HCEC 1CT (cell line): ENCODE results near the gene SLC16A4.
"Not testable (repeated sequence)": the region's sequence is repeated elsewhere in the genome, so short reads cannot be mapped to it uniquely, and the experiment has no call there.

Source experiments
- DNase-seq: peaks from one replicate; pipeline ENCODE4 v3.0.0-alpha.2; 2017

The SLC16A4 gene

DNA sequence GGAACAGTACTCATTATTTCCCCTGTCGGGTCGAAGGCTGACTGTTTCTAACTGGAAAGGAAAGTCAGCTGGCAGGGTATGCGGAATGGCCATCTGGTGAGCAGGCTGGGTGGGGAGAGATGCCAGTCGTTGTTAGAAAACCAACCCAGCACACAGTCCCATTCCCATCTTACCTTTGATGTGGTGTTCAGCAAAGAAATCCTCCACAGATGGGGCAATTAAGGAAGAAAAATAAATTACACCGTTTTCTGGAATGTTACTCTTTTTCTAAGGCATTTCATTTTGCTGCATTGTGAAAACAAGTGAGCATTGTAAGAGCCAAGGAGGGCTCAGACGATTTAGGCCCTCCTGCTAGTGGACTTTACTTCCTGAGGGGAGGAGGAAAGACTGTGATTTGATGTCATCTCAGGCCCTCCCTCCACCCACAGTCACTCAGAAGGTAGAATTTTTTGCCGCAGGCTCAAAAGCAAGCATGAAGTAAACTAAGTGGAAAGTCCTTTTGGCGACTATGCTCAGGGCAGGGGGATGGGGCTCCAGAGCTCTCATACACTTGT, at the start of gene SLC16A4:
Gene SLC16A4 (minus strand): TSS at position 335 of the 554 bp plus-strand sequence. CDS start 1,703 bp downstream, outside the sequence.
- DNase-seq: peak; percentile 46

GRCh38 chr1:110439873-110440272, 49.0 kb upstream of the SLC16A4 start:
- DNase-seq: not testable (repeated sequence)

- no peak for DNase-seq
Measured at GRCh38 chr1:110438893-110439292, 48.1 kb upstream of the SLC16A4 start.

DNA sequence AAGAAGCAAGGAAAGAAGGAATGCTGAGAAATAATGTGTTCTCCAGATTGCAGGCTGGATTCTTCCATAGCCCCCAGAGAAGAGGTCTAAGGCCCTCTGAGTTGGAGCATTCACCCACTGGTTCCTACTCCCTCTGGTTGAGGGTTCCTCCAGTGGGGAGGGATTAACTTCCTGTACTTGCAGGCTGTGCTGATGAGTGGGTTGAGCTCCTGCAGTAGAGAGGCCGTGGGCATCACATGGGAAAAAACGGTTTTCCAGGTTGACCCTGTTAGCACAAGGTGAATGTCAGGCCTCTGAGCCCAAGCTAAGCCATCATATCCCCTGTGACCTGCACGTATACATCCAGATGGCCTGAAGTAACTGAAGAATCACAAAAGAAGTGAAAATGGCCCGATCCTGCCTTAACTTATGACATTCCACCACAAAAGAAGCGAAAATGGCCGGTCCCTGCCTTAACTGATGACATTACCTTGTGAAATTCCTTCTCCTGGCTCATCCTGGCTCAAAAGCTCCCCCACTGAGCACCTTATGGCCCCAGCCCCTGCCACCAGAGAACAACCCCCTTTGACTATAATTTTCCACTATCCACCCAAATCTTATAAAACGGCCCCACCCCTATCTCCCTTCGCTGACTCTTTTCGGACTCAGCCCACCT, 46.9 kb upstream of the SLC16A4 start:
- DNase-seq: not testable (repeated sequence)

DNA sequence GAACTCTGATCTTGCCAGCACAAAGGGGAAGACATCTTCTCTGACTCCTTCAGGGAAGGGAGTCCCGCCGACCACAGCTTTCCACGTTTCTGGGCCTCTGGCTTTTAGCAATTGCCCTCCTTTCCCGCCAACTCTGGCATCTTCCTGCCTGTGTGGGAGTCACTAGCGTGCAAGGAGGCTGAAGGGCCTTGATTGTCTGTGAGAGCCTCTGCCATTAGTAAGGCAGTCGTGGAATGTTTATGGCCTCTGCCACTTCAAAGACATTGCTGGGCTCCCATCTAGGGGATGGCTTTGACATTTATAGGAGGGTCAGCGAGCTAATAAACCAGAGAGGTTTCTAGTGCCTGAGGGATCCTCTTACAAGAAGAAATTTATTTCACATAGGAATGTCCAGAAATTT, 45.8 kb upstream of the SLC16A4 start:
- DNase-seq: no peak

DNA sequence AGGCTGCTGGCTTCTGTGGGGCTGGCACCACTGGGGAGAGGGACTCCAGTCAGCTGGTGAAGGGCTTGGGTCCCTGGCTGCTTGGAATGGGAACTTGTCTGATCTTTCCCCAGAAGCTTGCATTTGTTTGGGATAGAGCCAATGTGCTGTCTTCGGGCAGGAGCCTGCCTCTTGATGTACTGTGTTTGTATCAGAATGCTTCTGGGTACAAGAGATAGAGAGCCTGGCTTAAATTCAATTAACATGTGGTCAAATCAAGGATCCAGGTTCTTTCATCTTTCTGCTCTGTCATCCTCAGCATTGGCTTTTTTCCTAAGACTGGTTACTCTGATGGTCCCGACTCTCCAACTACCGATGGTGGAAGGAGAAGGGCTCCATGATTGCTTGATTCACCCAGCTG, 44.1 kb upstream of the SLC16A4 start:
- no peak for DNase-seq

GRCh38 chr1:110433803-110434202, 43.0 kb upstream of the SLC16A4 start:
- peak; percentile 34 for DNase-seq

DNA sequence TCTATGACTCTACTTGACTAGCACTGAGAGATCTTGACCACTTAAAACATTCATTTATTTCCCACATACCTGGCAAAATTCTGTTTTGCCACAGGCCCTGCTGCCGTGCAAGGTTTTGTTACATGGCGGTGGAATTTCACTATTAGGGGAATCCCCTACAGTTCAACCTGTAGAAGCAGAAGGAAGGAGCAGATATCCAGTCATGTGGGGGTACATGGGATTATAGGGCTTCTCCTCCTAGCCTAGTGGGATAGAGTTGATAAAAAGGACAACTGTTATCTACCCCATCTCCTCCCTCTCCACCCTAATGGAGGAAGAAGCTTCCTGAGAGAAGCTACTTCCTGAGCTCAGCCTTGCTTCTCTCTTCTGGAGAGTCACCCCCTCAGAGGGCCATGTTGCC, 42.4 kb upstream of the SLC16A4 start:
- no peak for DNase-seq

GRCh38 chr1:110430901-110431300, 40.1 kb upstream of the SLC16A4 start:
- DNase-seq: no peak

GRCh38 chr1:110430366-110430765, 39.5 kb upstream of the SLC16A4 start:
- DNase-seq: no peak

DNA sequence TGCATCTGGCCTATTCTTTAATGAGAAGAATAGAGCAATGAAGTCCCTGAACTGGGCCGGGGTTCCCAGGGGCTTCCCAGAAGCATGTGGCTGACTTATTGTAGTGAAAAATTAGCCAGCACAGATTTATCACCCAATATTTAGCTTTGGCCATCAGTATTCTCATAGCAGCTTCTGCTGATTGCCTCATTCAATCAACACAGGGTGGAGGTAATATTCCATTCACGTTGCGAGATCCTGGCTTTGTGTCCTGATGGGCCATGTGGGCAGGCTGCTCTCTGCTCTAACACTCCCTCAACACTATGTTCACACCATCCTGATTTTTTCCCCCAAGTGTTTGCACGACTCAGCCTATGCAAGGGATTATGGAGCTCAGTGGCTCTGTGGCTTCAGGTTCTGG, 38.1 kb upstream of the SLC16A4 start:
- DNase-seq: no peak

DNA sequence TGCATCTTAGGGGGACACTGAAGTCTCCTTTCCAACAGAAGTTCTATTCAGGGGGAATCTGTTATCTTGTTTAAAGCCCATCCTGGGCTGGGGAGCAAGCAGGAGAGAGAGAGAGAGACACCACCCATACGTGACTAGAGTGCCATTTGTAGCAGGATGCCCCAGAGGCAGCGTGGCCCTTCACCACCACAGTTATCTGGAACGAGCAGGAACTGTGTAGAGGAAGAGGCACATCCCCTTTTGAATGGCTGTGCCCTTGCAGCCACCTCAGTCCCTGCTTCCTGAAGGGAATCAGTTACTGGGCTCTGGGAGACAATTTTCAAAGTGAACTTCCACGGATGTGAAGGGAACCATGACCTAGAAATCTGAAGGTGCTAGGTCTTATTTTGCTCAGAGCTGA, 36.0 kb upstream of the SLC16A4 start:
- DNase-seq: no peak

DNA sequence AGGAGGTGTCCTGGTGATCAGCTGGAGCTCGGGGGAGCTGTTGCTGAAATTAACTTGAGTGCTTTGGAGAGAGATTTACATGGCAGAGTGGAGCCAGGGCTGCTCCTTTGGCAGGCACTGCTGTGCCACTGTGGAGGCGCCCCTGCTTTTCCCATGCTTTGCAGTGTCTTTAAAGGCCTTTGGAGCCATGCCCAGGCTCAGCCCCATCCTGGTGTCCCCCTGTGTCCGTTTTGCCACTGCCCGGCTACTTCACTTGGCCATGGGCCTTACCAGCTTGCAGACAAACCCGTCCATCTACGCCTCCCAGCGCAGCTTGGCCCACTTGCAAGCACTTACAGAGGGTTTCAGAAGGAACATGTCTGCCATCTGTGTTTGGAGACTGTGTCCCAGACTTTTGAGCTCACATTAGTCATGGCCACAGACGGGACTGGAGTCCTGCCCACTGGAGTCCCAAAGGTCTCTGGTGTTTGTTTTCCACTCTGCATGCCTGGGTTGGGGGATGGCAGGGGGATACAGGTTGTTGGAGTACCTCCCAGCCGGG, 34.9 kb upstream of the SLC16A4 start:
- no peak for DNase-seq

- no peak for DNase-seq
Measured at GRCh38 chr1:110424699-110425611, 34.1 kb upstream of the SLC16A4 start.

DNA sequence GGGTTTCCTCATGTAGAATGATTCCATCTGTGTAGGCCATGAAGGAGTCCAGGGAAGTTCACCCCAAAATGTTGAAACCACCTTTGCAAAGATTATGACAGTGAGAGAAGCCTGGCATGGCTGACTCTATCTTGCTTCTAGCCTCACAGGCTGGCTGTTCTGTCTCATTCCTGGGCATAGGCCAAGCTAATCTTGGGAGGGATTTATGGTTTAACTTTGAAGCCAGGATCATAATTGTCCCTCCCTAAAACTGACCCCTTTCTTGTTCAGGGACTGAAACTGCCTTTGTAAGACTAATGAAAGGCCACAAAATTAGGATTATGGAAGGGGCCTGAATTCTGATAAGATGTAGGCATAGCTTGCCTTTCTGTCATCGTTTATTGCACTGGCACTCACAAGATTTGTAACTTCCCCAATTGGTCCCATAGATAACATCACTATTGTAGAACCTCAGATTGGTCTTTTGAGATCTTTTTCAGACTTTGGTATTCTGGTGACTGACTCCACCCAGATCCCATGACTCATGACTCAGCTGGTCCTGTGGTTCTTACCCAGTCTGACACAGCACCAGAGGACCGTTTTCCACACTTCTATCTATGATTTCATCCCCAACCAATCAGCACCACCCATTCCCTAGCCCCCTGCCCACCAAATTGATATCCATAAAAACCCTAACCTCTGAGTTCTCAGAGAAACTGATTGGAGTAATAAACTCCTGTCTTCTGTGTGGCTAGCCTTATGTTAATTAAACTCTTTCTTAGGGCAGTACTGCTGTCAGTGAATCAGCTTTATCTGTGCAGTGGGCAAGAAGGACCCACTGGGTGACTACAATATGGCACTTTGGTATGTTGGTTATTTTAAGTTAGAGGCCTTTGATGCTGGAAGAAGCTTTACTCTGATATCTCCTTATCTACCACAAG, 30.3 kb upstream of the SLC16A4 start:
- DNase-seq: peak; percentile 51

GRCh38 chr1:110420023-110420662, 29.3 kb upstream of the SLC16A4 start:
- no peak for DNase-seq

GRCh38 chr1:110418729-110419128, 27.9 kb upstream of the SLC16A4 start:
- no peak for DNase-seq

DNA sequence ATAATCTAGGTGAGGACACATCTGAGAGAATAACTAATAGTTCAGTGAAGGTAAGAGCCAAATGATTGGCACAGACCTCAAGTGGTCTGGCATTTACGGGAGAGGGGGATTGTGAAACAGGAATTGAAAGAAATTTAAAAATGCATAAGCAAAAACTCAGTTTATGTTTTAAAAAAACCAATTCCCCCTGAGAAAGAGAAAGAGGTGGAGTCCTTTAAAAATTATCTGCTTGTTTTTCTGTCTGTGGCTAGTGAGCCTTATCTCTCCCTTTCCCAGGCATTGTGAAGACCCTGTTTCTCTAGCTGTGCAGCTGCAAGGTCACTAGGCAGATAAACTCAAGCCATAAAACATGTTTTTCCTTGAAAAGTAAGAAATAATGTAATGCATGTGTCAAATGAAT, 22.2 kb upstream of the SLC16A4 start:
- DNase-seq: not testable (repeated sequence)

- DNase-seq: peak; percentile 72
Measured at GRCh38 chr1:110412576-110412975, 21.8 kb upstream of the SLC16A4 start.

DNA sequence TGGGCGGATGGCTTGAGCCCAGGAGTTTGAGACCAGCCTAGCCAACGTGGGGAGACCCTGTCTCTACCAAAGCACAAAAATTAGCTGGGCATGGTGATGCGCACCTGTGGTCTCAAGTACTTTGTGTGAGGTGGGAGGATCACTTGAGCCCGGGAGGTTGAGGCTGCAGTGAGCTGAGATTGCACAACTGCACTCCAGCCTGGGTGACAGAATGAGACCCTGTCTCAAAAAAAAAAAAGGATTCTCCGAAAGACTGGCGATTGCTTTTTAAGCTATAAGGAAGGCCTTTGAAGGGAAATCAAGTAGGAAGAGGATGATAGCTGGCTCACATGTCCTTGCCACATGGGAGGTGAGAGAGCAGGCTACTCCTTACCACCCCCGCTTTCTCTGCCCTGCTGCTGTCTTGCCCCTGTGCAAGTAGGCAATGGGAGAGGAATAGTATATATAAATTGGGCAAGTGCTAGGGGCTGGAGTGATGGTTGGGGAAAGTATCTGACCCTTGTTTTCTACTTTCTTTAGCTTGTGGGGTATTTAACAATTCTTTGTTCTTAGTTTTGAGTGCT, 20.4 kb upstream of the SLC16A4 start:
- DNase-seq: no peak

DNA sequence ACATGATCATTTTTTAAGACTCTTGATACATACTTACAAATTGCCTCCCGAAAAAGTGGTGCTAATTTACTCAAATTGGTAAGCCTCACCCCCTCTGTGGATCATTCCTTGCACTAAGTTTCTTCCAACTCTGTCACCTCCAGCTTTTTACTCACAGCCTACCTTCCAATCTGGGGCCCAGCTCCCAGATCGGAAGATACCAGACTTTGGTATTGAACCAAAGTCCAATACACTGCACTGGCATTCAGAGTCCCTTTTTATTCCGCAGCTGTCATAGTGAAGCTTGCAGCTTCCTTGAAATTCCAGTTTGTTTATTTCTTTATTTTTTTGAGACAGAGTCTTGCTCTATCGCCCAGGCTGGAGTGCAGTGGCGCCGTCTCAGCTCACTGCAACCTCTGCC, 18.5 kb upstream of the SLC16A4 start:
- DNase-seq: no peak

DNA sequence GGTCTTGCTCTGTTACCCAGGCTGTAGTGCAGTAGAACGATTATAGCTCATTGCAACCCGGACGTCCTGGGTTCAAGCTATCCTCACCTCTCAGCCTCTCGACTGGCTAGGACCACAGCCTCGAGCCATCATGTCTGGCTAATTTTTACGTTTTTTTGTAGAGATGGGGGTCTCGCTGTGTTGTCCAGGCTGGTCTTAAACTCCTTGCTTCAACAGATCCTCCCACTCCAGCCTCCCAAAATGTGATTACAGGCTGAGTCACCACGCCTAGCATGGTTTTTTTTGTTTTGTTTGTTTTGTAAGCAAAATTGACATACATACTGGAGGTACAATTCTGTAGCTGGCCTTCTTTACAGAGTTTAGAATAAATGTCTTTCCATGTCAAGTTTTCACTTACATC, 17.7 kb upstream of the SLC16A4 start:
- no peak for DNase-seq
